ENCODE results near the gene ZBTB46.

DNA sequence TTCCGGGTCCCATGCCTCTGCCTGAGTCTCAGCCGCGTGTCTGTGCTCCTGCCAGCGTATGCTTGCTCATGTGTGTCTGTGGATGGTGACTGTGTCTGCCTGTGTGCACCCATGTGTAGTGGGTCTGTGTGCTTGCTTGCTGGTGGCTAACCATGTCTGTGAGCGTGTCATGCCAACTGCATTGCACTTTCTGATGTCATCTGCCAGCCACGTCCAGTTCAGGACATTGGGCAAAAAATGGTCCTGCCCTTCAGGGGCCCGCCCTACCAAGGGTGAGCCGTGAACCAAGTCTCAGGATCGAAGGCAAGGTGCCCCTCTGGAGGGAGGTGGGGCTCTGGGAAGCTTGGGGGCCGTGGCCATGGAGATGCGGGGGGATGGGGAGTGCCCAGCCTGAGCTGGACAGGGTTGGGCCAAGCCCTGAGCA lies 9.4 kb upstream of the ZBTB46 start:
- TF ChIP-seq, protein P1, sequence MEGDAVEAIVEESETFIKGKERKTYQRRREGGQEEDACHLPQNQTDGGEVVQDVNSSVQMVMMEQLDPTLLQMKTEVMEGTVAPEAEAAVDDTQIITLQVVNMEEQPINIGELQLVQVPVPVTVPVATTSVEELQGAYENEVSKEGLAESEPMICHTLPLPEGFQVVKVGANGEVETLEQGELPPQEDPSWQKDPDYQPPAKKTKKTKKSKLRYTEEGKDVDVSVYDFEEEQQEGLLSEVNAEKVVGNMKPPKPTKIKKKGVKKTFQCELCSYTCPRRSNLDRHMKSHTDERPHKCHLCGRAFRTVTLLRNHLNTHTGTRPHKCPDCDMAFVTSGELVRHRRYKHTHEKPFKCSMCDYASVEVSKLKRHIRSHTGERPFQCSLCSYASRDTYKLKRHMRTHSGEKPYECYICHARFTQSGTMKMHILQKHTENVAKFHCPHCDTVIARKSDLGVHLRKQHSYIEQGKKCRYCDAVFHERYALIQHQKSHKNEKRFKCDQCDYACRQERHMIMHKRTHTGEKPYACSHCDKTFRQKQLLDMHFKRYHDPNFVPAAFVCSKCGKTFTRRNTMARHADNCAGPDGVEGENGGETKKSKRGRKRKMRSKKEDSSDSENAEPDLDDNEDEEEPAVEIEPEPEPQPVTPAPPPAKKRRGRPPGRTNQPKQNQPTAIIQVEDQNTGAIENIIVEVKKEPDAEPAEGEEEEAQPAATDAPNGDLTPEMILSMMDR (IDR thresholded peaks at IDR 0.05 in 2 of 3, conservative IDR thresholded peaks at IDR 0.05 in 1 of 3; ENCODE audit: borderline replicate concordance in 1 of 3, insufficient read depth in 1 of 3, low read depth in 2 of 3, low read length in 2 of 3): no peak
- TF ChIP-seq, protein P2, sequence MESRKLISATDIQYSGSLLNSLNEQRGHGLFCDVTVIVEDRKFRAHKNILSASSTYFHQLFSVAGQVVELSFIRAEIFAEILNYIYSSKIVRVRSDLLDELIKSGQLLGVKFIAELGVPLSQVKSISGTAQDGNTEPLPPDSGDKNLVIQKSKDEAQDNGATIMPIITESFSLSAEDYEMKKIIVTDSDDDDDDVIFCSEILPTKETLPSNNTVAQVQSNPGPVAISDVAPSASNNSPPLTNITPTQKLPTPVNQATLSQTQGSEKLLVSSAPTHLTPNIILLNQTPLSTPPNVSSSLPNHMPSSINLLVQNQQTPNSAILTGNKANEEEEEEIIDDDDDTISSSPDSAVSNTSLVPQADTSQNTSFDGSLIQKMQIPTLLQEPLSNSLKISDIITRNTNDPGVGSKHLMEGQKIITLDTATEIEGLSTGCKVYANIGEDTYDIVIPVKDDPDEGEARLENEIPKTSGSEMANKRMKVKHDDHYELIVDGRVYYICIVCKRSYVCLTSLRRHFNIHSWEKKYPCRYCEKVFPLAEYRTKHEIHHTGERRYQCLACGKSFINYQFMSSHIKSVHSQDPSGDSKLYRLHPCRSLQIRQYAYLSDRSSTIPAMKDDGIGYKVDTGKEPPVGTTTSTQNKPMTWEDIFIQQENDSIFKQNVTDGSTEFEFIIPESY (IDR thresholded peaks at IDR 0.05; ENCODE audit: extremely low read depth, insufficient replicate concordance, low read length): no peak
- TF ChIP-seq SRF (IDR thresholded peaks at IDR 0.05; ENCODE audit: low read depth) (no peak), SP1 (IDR thresholded peaks at IDR 0.05; ENCODE audit: low read depth) (no peak)

All from HCT116 (cell line).